GM21447 (cell line): ENCODE data around the gene FTSJ1.
A peak's percentile ranks its signal among the peaks of the same experiment; 100 is the strongest.
"Not testable (repeated sequence)": the region's sequence is repeated elsewhere in the genome, so short reads cannot be mapped to it uniquely, and the experiment has no call there.

ENCODE experiments used
- ATAC-seq: cut with Tn5 transposase; IDR thresholded peaks from one replicate; pipeline ENCODE4 v1.9.1; 2021; ENCODE audit not compliant: unreplicated experiment

The FTSJ1 gene, protein sequence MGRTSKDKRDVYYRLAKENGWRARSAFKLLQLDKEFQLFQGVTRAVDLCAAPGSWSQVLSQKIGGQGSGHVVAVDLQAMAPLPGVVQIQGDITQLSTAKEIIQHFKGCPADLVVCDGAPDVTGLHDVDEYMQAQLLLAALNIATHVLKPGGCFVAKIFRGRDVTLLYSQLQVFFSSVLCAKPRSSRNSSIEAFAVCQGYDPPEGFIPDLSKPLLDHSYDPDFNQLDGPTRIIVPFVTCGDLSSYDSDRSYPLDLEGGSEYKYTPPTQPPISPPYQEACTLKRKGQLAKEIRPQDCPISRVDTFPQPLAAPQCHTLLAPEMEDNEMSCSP

DNA sequence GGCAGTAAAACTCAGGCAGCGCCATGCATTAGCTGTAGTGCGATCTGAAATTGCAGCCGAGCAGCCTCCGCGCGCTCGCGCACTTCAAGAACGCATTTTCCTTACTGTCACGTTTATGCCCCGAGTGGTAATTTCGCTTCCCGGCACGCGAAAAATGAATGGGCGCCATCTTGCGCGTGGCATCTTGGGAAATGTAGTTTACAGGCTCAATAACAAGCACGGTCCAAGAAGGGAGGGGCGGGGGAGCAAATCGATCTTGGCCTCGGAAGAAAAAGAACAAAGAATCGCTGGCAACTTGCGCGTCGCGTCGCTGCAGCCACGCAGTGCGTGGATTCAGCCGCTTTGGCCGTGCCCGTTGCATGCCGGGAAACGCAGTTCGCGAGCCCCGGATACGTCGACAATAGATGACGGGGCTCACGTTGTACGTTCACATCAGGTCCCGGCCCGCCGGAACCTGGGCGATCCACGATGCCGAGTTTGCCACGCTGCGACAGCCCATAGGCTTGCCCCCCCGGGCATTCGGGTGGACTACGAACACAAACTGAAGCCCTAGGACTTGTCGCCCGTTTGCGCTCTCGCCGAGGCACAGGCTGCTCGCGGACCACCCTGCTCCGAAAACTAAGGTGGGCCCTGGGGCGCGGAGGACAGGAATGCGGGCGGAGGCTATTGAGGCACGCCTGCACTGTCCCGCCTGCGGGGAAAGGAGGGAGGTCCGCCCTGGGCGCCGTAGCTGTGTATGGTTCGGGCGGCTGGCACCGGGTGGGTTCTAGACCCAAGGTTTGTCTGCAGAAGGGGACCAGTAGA, at the start of gene FTSJ1:
TSS of gene FTSJ1 (plus strand) at position 426 of the 804 bp plus-strand sequence. CDS start 1,849 bp downstream, outside the sequence.
- ATAC-seq = peak; percentile 78

DNA sequence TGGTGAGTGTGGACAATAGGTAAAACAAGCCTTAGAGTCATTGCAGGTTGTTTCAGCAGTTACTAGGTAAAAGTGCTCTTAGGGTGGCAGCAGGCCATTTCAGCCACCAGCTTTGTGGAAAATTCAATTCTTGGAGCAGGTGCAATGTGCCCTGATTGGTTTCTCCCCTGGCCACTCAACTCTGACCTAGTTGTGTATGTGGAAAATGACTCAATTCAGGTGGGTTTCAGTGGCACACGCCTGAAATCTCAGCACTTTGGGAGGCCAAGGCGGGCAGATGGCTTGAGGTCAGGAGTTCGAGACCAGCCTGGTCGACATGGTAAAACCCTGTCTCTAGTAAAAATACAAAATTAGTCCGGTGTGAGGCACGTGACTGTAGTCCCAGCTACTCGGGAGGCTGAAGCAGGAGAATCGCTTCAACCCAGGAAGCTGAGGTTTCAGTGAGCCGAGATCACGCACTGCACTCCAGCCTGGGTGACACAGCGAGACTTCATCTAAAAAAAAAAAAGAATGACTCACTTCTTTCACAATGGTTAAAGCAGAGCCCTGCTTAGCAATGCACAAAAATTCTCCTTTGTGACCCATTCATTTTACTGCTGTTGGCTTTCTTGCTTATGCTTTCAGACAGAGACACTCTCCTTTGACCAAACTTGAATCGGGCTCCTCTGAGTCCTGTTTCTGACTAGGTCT, 48.8 kb upstream of the FTSJ1 start:
- not testable (repeated sequence) for ATAC-seq

DNA sequence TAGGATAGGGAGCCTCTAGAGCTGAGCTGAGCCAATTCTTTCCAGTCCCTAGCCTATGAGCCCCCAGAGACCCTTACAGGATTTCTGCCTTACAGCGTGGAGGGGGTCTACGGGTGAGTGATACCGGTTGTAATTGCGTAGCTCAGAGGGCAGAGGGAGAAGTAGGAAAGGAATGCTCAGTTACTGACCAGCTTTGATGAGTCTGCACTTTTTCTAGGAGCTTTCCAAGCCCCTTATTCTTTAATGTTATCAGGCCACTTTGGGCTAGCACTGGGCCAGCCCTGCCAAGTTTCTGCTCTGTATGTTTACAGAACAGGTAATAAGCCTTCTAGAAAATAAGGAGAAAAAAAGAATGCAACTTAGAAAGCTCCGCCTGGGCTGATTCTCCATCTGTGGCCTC, 46.4 kb upstream of the FTSJ1 start:
- ATAC-seq = not testable (repeated sequence)

DNA sequence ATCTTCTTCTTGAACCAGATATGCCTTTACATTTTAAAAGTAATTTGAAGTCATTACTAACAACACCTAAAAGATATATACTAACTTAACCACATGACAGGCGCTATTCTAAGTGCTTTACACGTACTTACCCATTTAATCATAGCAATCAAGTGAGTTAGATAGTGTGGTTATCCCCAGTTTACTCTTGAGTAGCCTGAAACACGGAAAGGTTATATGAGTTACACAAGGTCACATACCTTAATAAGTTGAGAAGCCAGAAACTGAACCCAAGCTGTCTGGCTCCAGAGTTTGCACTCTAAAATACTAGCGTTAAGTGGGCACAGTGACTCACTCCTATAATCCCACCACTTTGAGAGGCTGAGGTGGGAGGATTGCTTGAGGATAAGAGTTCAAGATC, 45.8 kb upstream of the FTSJ1 start:
- not testable (repeated sequence) for ATAC-seq

DNA sequence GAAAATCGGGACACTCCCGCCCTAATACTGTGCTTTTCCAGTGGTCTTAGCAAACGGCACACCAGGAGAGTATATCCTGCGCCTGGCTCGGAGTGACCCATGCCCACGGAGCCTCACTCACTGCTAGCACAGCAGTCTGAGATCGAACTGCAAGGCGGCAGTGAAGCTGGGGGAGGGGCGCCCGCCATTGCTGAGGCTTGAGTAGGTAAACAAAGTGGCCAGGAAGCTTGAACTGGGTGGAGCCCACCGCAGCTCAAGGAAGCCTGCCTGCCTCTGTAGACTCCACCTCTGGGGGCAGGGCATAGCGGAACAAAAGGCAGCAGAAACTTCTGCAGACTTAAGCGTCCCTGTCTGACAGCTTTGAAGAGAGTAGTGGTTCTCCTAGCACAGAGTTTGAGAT, 42.3 kb upstream of the FTSJ1 start:
- not testable (repeated sequence) for ATAC-seq

DNA sequence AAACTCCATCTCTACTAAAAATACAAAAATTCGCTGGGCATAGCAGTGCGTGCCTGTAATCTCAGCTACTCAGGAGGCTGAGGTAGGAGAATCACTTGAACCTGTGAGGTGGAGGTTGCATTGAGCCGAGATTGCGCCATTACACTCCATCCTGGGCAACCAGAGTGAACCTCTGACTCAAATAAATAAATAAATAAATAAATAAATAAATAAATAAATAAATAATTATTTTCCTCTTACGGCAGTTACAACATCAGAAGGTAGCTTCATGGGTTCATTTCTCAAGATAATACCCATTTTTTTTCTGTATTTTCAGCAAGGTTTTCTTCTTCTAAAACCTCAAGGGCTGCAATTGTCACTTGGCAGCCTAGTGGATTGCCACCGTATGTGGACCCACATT, 28.8 kb upstream of the FTSJ1 start:
- ATAC-seq = not testable (repeated sequence)

DNA sequence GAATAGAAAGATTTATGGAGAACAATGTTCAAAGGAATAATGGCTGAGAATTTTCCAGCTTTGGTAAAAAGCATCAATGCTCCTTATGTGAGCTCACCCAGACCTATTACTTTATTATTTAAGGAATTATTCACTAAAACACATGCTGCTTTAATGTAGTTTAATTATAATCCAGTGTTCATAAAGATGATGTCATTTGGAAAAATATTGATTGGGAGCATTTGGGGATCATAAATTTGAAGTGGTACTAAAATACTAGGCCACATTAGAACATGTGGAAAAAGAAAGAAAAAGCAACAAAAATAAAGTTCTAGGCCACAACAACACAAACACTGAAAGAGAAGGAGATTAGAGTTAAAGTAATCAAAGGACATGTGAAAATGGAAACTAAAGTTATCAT, 25.9 kb upstream of the FTSJ1 start:
- ATAC-seq = no peak

DNA sequence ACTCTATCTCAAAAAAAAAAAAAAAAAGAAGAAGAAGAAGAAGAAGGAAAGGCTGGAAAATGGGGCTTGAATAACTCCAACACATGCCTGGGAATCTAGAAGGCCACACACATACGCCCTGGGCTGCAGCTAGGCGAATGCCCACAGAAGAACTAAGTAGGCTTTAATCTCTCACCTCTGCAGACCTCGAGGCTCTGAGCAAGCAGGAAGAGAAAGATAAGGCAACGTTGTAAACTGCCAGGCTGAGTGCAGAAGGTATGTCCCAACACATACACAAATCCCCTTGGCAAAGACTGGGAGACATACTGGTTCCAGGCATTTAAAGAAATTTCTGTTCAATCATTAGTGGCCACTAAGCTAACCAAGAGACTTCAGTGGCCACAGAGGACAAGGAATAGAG, 24.3 kb upstream of the FTSJ1 start:
- no peak for ATAC-seq

DNA sequence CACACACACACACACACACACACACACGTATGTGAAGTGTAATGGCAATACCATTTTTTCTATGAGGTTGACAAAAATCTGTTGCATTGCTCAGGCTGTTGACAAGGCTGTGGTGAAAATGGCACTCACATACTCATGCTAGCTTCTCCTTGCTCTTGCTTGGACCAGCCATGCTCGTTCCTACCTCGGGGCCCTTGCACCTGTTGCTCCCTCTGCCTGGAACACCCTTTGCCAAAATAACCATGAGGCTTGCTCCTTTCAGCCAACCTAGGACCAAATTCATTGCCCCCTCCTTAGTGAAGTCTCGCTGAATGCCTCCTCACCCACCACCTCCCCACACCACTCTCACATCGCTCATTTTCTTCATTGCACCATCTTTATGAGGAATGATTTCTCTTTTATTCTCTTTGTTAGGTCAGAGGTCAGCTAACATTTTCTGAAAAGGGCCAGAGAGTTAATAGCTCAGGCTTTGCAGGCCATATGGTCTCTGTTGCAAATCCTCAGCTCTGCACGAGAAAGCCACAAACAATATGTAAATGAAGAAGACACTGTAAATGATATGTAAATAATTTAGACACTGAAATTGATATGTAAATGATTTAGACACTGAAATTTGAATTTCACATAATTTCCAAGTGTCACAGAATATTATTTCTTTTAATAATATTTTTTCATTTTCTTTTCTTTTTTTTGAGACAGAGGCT, 19.2 kb upstream of the FTSJ1 start:
- ATAC-seq = no peak

DNA sequence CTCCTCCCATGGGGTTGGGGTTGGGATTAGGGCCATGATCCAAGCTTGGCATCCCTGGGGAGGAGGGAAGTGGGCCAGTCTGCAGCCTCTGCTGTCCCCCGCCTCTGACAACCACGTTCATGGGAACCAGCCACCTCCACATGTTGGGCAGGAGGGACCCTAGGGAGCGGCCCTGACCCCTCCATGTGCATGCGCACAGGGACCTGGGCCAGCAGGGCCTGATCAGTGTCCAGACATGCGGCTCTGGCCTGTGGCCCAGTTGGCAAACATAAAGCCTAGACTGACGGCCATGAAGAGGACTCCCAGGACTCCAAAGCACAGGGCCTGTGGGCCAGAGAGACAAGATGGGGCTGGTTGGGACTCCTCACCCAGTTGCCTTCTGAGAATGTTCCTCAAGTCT, 17.3 kb upstream of the FTSJ1 start:
- ATAC-seq = no peak

DNA sequence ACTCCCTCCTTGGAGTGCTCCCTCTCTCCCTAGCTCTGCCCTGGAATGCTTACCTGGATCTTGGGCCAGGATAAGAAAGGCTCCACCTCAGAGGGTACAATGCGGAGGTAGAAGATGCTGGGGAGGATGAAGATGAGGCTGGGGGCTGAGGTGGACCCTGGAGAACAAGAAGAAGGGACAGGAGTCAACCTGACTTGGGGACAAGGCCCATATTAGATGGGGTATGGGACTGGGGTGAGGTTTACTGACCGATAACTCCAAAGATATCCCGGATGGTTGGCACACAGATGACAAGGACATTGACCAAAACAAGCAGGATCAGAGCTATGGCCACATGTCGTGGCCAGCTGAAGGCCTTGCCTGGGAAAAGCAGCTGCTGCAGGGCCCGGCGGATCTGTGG, 16.5 kb upstream of the FTSJ1 start:
- ATAC-seq = no peak

DNA sequence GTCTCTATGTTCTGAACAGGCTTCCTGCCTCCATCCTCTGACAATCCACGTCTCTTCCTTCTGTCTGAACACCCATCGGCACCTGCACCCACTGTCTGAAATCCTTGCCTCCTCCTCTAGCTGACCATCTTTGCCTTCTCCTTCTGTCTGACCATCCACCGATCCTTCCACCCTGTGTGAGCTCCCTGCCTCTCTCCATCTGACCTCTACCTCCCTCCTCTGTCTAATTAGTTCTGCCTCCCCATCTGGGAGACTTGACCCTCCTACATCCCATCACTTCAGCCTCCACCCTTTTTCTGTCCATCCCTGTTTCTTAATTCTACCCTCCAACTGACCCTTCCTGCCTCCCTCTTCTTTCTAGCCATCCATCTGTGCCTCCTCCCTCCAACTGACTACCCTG, 16.0 kb upstream of the FTSJ1 start:
- ATAC-seq = no peak

DNA sequence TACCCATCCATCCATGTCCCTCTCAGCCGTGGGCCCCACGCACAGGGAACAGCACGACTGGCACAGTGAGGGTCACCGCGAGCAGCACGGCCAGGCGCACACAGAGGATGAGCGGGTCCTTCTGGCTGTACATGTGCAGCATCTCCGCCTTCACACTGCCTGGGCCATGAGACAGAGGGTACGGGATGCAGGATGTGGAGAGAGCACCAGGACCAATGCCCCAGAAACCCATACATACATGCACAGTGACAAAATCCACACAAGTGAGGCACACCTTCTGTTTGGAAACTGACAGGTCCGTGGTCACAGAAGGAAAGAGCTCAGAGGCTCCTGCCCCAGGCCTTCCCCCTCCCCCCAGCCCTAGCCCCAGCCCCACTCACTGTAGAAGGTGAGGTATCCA, 15.4 kb upstream of the FTSJ1 start:
- no peak for ATAC-seq

DNA sequence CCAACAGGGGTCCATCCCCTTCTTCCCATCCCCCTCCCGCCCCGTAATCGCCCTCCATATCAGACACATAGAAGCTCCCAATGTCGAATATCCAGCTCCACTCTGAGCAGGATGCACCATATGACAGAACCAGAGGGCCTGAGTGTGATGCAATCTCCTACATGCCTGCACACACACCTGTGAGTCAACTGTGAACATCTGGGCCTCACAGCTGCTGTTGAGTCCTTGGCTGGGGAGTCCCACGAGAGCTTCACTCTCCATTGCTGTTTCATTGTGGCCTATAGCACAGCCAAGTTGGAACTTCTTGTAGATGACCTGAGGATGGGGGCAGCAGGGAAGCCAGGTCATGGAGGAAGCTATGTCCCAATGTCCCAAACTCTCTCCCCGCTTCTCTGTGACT, 14.2 kb upstream of the FTSJ1 start:
- no peak for ATAC-seq

DNA sequence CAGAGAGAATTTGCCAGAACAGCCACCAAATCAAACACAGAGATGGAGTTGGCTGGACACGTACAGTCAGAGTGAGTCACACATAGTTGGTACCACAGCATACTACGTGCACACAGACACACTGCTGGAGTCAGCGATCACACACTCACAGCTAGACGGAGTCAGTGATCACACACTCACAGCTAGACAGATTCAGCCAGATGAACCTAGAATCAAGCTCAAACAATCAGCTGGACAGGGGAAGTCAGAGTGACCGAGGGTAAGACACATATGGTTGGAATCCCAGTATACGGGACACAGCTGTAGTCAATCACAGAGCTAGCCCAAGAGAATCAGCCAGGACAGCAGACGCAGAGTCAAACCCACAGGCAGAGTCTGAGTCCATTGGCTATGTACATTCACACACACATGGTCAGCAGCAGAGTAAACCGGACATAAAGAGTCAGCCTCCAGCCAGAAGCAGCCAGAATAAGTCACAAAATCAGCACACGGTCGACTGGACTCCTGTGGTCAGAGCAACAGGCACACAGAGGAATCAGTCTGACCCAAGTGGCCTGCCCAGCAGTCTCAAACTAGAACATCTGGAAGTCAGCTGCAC, 10.6 kb upstream of the FTSJ1 start:
- ATAC-seq = no peak

DNA sequence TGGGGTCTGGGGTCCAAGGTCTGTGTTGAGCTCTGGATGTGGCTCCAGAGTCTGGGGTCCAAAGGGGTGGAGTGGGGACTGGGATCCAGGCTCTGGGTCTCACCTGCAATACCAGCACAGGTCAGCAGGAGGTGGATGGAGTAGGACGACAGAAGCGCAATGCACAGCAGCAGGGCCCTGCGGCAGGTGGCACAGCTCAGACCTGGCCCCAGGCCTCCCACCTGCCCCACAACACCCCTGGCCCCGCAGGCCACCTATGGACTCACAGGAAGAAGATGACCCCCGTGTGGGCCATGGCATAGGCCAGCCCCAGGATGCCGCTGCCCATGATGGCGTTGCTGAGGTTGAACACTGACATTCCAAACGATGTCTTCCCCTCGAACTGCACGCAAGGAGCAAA, 9.3 kb upstream of the FTSJ1 start:
- ATAC-seq = no peak

DNA sequence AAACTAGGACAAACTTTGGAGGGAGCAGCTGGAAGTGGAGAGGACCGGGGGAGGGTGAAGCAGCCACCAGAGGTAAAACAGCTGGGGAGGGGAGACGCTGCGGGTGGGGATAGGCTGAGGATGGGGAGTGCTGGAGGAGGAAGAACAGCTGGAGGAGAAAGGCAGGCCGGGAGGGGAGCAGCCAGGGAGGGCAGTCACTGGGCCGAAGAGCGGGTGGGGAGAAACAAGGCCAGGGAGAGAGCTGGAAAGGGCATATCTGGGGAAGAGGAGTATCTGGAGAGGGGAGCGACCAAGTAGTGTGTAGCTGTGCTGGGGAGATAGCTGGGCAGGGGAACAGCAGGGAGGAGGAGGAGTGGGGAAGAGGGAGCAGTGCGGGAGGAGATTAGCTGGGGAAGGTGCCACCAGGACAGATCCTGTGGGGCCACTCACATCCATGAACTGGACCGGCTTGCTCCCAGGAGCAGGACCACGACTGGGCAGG, 8.7 kb upstream of the FTSJ1 start:
- no peak for ATAC-seq

DNA sequence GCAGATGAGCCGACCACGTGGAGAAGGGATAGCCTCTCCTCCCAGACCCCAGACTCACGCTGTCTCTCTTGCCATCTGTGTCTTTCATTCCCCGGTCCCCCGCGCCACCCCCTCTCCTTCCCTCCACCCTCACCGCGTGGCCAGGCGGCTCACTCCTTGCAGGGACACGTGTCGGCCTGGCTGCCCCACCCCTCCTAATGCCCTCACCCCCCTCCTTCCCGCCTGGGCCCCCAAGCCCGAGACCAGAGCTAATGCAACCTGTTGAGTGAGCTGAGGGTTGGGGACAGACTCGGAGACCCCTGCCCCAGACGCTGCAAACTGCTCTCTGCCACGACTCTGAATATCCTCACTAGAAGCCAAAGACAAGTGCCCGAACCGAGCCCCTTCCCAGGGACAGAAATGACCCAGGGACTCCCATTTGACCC, 7.7 kb upstream of the FTSJ1 start:
- no peak for ATAC-seq

DNA sequence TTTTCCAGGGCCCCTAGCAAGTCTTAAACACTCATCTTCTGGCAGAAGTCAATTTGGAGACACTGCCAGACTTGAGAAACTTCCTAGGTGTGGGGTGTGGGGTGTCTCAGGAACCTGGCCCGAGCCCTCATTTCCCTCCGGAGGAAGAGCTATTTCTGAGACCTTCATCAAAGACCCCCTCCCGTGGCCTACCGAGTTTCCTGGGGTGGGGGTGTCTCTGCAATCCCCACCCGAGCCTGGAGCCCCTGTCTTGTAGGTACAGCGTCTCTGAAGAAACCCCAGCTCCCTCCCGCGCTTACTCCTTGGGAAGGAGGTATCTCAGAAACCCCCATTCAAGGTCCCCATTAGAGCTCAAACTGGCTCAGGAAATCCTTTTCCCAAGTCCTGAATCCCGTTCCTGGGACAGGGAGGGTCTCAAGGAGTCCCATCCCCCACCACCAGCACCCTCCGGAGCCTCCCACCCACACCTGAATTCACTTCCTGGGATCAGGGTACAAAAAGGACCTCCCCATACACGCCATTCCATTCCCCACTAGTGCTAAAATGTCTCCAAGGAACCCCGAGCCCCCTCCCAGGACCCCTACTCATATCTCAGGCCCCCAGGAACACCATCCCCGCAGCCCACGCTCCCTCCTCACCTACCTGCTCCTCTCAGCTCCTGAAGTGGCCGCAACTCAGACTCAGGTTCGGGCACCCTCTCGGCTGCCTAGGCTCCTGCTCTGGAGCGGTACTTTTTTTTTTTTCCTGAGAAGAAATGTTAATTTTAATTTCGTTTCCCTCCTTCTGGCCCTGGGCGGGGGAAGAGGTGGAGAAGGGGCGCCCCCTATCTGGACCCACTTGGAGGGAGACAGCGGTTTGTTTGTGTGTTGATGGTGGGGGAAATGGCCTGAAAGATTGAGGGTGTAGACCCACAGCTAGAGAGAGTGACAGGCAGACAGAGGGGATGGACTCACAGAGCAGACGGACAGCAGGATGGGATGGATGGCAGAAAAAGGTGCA, 7.0 kb upstream of the FTSJ1 start:
- ATAC-seq = peak; percentile 63
